Anterior cingulate cortex (tissue), 58 donors: ENCODE results near the gene TRIM62.
"Not testable (repeated sequence)": the region's sequence is repeated elsewhere in the genome, so short reads cannot be mapped to it uniquely, and the experiment has no call there.

ENCODE experiments used
- DNase-seq, 58 donors: peaks; one replicate each; lab custom pipeline; 2025; lab: John Stamatoyannopoulos, UW

Gene TRIM62

GRCh38 chr1:33141781-33142180 is 40.1 kb downstream of the TRIM62 start:
- no peak for DNase-seq

DNA sequence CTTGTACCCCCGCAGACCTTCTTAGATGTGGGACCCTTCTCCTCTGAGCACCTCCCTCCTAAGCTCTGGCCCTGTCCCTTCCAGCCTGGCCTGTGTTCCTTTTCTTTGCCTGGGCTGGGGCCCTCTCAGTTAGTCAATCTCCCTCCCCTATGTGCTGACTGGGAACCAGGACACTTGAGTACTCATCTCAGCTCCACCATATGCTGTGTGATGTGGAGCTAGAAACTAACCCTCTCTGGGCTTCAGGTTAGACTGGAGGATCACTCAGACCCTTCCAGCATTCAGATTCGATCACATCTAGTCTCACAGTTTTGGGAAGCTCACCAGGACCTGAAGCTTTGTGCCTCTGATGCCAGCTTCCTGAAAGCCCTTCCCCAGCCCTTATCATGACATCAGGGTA is 40.6 kb downstream of the TRIM62 start:
- DNase-seq, result no peak

GRCh38 chr1:33140153-33141149 is 41.4 kb downstream of the TRIM62 start:
- DNase-seq, result no peak

DNA sequence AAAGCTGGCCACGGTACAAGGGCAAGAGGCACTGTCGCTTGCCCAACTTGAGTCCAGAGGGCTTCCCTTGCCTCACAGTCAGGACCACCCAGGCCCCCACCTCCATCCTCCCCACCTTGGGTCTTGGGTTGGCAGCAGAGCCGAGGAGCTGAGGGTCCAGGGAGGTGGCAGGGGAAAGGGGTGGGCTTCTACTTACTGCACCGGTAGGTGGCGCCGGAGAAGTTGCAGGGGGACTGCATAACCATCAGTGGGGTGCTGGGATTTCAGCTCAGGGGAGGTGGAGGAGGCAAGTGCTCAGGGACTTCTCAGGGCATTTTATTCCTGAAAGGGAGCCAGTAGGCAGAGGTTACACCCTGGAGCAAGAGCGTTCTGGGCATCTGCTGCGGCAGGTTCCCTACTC is 44.0 kb downstream of the TRIM62 start:
- peak in 30 of 58 donors; percentile 0 to 49 (median 20) for DNase-seq

- DNase-seq, result not testable (repeated sequence)
These were observed 45.8 kb downstream of the TRIM62 start for GRCh38 chr1:33136041-33136440.

- no peak for DNase-seq
These were observed 48.3 kb downstream of the TRIM62 start for GRCh38 chr1:33133478-33134105.

DNA sequence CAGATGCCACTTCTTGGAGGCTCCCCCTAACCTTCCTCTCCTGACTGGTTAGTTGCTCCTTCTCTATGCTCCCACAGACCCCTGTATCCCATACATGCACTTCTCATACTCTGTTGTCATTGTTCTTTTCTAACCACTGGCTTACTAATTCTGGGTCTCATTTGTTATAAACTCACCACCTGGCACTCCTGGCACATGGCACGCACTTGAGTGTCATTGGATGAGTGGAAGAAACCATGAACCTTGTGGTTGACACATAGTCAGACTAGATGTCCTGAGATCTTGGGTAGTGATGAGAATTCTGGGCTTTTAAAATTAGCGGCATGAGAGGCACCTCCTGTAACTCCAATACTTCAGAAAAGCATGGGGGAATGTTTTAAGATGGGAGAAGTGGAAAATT is 49.3 kb downstream of the TRIM62 start:
- DNase-seq, result no peak

DNA sequence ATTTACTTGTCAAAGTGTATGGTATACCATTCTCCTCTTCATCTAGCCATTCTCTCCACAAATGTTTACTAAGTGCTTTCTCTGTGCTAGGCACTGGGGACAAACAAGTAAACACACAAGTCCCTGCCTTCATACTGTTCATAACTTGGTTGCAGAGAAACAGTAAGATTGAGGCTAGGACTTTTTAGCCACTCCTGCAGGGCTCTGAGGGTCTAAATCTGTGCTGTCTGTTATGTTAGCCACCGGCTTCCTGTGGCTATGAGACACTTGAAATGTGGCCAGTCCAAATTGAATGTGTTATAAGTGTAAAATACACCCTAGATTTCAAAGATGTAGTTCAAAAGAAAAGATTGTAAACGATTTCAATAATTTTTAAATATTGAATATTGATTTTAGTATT is 50.7 kb downstream of the TRIM62 start:
- DNase-seq, result no peak

- DNase-seq, result no peak
These were observed 51.5 kb downstream of the TRIM62 start for GRCh38 chr1:33130297-33130696.

DNA sequence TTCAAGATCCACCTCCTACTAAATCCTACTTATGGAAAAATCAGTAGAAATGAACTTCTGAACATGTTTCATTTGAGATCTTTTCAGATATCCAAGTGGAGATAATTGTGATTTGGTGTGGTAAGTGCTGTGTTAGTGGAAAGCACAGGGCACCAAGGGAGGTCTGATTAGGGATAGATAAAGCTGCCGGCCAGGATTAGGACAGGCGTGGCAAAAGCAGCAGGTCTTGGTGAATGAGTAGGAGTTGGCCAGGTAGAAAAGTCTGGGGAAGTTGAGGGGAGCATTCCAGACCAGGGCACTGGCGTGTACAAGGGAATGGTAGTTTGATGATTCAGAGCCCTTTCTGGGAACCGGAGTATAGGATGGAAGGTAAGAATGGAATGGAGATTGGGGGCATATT is 53.1 kb downstream of the TRIM62 start:
- DNase-seq, result no peak

- peak; percentile 78 to 99 (median 96) for DNase-seq
These were observed 54.6 kb downstream of the TRIM62 start for GRCh38 chr1:33127001-33127823.

DNA sequence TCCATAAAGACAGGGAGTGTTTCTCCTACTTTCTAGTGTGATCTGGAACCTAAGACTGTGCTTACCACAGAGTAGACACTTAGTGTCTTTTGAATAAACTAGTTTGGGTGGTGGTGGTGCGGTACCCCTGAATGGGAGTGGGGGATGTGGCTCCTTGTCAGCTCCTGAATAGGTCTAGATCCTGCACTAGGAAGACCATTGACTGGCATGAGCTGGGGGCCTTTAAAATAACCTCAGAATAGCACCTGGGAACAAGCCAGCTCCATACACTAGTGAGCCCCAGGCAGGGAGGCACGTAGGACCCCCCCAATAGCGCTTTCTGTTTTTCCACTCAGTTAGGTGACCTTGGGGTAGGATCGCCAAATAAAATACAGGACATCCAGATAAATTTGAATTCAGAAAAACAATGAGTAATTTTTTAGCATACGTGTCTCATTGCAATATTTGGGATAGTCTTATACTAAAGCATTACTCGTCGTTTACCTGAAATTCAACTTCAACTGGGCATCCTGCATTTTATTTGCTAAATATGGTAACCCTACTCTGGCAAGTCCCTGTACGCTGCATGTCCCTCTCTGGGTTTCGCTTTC is 55.3 kb downstream of the TRIM62 start:
- no peak for DNase-seq

GRCh38 chr1:33124647-33125046 is 57.2 kb downstream of the TRIM62 start:
- DNase-seq, result not testable (repeated sequence)

DNA sequence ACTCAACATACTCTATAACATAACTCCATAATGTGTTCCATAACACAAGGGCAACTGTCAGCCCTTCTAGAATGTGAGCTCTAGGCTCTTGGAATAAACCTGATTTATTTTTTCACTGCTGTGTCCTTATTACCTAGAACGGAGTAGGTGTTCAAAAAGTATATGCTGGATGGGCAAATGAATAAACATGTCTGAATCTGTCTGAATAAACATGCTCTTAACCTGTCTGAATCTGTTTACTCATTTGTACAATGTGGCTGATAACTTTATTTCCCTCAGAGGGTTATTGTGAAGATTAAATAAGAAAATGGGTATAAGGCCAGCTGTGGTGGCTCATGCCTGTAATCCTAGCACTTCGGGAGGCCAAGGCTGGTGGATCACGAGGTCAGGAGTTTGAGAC is 58.6 kb downstream of the TRIM62 start:
- no peak for DNase-seq

GRCh38 chr1:33122483-33123178 is 59.2 kb downstream of the TRIM62 start:
- DNase-seq, result no peak

DNA sequence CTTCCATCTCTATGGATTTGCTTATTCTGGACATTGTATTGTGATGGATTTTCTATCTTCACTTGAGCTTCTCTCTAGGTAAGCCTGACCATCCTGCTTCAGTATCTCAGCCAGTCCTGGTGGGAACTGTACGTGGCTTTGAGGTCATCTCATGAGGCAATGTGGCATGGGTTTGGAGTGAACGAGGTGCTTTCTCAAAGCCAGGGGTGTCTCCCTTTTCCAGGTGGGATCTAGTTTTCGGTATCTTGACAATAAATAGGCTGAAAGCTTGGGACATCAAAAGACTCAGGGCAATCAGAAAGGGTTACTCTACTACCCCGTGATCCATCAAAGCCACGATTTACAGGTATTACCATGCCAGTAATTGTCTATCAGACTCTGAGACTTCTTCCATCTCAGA is 60.1 kb downstream of the TRIM62 start:
- DNase-seq, result no peak

- DNase-seq, result no peak
These were observed 61.2 kb downstream of the TRIM62 start for GRCh38 chr1:33120436-33121231.

GRCh38 chr1:33119532-33120217 is 62.2 kb downstream of the TRIM62 start:
- no peak for DNase-seq
